Skeletal muscle satellite cell (primary cell): ENCODE data around the gene C13orf46.
"Not testable (repeated sequence)": the region's sequence is repeated elsewhere in the genome, so short reads cannot be mapped to it uniquely, and the experiment has no call there.

Experiments used
- H3K27me3 ChIP-seq: 2 replicates; pipeline ENCODE4 v1.7.0; 2013; ENCODE audit warnings: low read length; ENCODE audit not compliant: control insufficient read depth, insufficient read depth
- H3K36me3 ChIP-seq: 2 replicates; pipeline ENCODE4 v1.7.0; 2013; ENCODE audit warnings: mild to moderate bottlenecking, control low read depth, low read length; ENCODE audit not compliant: insufficient read depth
- H3K4me1 ChIP-seq: 2 replicates; pipeline ENCODE4 v1.7.0; 2013; ENCODE audit warnings: low read length; ENCODE audit not compliant: control insufficient read depth, insufficient read depth
- H3K4me2 ChIP-seq: 2 replicates; pipeline ENCODE4 v1.7.0; 2013; ENCODE audit warnings: mild to moderate bottlenecking, low read length
- H3K4me3 ChIP-seq: 2 replicates; pipeline ENCODE4 v1.7.0; 2013; ENCODE audit warnings: low read length
- H3K9ac ChIP-seq: 2 replicates; pipeline ENCODE4 v1.7.0; 2013; ENCODE audit warnings: mild to moderate bottlenecking, low read depth, low read length, moderate library complexity
- H3K9me3 ChIP-seq: replicated peaks from 2 replicates; pipeline ENCODE4 v1.7.0; 2013; ENCODE audit warnings: mild to moderate bottlenecking, control low read depth, low read length

Gene C13orf46

DNA sequence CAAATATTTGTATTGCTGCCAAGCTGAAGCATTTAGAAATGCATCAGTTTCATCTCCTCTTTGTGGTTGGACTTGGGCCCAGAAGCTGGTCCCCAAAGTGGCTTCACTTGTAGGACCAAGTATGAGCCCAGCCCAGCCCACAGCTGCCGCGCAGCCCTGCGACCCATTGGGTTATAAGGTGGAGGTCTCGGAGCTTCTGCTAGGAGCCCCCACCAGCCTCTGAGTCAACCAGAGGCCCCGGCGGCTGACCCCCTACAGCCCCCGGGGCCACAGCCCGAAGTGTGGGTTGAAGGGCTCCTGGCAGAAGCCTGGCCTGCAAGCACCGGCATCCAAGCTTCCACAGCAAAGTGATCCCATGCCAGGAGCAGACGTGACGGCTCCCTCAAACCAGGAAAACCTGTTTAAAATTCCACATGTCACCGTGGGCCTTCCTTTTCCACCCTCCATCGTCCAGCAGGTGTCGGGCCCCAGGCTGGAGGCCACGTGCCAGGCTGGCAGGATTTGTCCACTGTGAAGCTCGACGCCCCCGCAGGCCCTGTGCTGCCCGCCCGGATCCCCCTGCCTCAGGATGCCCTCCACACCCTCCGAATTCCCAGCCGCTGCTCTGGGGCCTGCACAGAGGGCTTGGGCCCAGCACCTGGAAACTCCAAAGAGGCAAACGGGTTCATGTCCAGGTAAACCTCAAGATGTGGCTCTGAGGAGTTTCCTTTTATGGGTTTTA, 54.7 kb downstream of the C13orf46 start:
- Histone ChIP-seq H3K9ac (no peak overlapping the region), H3K4me3 (no peak overlapping the region), H3K27me3 (no peaks in the 10 kb centered on the region), H3K36me3 (no peaks in the 10 kb centered on the region), H3K4me1 (peaks cover 4% of the 10 kb centered on the region), H3K4me2 (no peak overlapping the region), H3K9me3 (peaks cover 5% of the 10 kb centered on the region)

DNA sequence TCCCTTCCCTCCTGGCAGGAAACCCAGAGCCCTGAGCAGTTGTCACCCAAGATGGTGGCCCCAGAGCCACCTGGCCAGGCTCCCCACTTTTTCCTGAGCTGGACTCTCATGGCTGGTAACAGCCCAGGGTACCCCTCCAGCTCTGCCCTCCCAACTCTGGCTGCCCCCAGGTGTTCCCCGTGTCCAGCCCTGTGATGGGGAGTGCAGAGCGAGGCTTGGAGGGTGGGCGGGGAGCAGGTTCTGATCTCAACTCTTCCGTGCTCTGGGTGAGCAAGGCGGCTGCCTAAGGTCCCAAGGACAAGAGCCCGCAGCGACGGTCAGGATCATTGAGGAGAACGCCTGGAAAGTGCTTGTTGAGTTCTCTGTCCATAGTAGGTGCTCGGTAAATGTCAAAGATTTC, 55.3 kb downstream of the C13orf46 start:
- Histone ChIP-seq H3K9me3 (peaks cover 5% of the 10 kb centered on the region), H3K4me1 (peaks cover 8% of the 10 kb centered on the region), H3K36me3 (no peaks in the 10 kb centered on the region), H3K4me3 (no peak overlapping the region), H3K9ac (no peak overlapping the region), H3K4me2 (no peak overlapping the region), H3K27me3 (no peaks in the 10 kb centered on the region)

DNA sequence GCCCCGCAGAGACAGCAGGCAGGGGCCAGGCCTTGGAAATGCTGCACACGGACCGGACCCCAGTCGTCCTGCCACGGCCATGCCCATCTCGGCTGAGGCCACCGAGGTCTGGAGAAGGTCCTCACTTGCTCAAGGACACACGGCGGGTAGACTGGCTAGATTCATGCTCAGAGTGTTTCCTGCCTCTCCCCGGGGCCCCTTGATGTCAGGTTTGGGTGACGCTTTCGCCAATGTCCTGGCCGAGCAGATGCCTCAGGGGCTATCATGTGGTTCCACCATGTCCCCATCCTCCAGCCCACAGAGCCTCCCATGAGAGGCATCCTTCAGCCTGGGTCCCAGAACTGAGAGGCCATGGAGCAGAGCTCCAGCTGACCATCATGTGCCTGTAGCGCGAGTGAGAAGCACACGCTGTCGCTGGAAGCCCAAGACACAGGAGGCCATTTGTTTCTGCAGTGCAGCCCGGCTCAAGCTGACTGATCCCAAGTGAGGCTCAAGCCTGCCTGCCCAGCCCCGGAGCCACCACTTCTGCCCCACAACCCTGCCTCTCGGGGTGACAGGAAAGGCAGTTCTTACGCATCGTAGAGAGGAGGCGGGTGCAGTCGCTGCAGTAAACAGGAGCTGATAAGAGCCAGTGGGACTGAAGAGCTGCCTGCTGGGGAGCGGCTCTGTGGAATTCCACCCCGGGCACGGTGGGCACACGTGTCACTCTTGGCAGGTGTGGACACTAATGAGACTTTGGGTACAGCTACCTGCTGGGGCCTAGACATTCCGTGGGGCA, 56.1 kb downstream of the C13orf46 start:
- H3K4me2 ChIP-seq = no peak overlapping the region
- H3K9me3 ChIP-seq = peaks cover 5% of the 10 kb centered on the region
- no peak overlapping the region for H3K9ac ChIP-seq
- H3K4me3 ChIP-seq = no peak overlapping the region
- H3K27me3 ChIP-seq = no peaks in the 10 kb centered on the region
- no peaks in the 10 kb centered on the region for H3K36me3 ChIP-seq
- H3K4me1 ChIP-seq = peaks cover 8% of the 10 kb centered on the region

DNA sequence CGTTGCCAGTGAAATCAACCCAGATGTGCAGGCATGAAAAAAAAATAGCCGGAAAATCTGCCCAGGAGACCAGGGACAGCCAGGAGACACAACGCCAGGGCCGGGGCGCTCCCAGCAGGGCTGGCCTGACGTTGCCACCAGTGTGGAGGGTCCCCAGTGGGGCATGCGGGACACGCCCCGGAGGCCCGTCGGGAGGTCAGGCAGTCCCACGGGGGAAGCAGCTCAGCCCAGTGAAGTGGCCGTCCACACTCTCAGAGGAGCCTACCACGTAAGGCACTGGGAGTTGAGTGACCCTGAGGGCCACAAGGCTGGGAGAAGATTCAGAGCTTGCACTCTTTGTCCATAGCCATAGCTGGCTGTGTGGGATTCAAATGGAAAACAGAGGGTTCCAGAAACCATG, 56.8 kb downstream of the C13orf46 start:
- Histone ChIP-seq H3K4me3 (no peak overlapping the region), H3K9me3 (peaks cover 2% of the 10 kb centered on the region), H3K4me2 (no peak overlapping the region), H3K4me1 (peaks cover 8% of the 10 kb centered on the region), H3K36me3 (no peaks in the 10 kb centered on the region), H3K9ac (no peak overlapping the region), H3K27me3 (no peaks in the 10 kb centered on the region)

DNA sequence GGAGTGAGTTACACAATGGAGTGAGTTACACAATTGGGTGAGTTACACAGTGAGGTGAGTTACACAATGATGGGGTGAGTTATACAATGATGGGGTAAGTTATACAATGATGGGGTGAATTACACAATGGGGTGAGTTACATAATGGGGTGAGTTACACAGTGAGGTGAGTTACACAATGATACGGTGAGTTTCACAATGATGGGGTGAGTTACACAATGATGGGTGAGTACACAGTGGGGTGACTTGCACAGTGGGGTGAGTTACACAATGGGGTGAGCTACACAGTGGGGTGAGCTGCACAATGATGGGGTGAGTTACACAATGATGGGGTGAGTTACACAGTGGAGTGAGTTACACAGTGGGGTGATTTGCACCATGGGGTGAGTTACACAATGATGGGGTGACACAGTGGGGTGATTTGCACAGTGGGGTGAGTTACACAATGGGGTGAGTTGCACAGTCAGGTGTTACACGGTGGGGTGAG, 57.5 kb downstream of the C13orf46 start:
- Histone ChIP-seq H3K9ac (no peak overlapping the region), H3K4me3 (no peak overlapping the region), H3K4me1 (peaks cover 8% of the 10 kb centered on the region), H3K36me3 (no peaks in the 10 kb centered on the region), H3K9me3 (no peaks in the 10 kb centered on the region), H3K4me2 (no peak overlapping the region), H3K27me3 (no peaks in the 10 kb centered on the region)

DNA sequence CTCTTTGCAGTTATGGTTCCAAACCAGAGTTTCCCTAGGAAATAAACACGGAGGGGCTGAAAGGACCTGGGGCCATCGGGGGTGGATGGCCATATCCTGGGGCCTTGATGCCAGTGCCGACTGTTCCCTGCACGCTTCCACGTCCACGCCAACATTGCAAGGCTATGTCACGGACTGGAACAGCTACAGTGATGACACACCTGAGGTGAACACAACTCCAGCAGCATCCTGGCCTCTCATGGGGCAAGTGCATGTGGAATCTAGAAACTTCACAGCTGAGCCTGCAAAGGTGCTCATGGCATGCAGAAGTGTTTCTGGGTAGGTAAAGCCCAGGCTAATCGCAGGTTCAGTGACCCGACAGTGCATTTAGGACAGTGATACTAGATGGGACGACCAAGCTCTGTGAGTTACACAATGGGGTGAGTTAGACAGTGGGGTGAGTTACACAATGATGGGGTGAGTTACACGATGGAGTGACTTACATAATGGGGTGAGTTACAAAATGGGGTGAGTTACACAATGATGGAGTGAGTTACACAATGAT, 58.0 kb downstream of the C13orf46 start:
- Histone ChIP-seq H3K4me3 (no peak overlapping the region), H3K4me2 (no peak overlapping the region), H3K36me3 (no peaks in the 10 kb centered on the region), H3K4me1 (peaks cover 8% of the 10 kb centered on the region), H3K27me3 (no peaks in the 10 kb centered on the region), H3K9me3 (no peaks in the 10 kb centered on the region), H3K9ac (no peak overlapping the region)

DNA sequence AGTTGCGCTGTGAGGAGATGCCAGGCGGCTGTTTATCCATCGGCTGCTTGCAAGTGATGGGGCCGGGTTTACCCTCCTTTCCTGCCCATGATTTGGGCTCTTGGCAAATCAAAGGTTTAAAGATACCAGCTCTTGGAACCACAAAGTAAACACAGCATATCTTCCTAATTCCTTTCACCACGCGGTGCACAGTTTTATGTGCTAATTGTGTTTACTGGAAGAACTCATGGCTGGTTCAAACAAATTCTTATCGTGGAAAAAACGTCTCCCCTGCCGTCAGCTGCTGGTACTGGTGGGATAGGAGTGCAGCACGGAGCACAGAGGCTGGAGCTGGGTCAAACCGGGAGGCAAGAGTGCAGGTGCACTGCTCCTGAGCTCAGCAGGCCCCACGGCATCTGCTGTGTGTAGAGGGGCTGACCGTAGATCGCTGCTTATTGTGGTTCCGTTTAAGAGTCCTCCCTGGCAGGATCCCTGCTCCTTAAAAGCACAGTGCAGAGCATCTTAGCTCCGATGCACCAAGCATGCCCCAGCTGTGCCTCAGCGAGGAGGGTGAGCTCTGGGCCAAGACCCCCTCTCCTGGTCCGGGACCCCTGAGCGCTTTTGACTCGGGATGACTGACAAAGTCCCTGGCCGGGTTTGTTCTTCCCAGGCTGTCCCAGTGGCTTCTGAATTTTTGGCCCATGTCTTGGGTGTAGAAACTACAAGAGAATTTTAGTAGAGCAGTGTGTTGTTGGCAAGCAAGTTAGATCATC, 58.7 kb downstream of the C13orf46 start:
- no peak overlapping the region for H3K9ac ChIP-seq
- H3K9me3 ChIP-seq = no peaks in the 10 kb centered on the region
- H3K36me3 ChIP-seq = no peaks in the 10 kb centered on the region
- peaks cover 8% of the 10 kb centered on the region for H3K4me1 ChIP-seq
- H3K27me3 ChIP-seq = no peaks in the 10 kb centered on the region
- no peak overlapping the region for H3K4me3 ChIP-seq
- H3K4me2 ChIP-seq = no peak overlapping the region

DNA sequence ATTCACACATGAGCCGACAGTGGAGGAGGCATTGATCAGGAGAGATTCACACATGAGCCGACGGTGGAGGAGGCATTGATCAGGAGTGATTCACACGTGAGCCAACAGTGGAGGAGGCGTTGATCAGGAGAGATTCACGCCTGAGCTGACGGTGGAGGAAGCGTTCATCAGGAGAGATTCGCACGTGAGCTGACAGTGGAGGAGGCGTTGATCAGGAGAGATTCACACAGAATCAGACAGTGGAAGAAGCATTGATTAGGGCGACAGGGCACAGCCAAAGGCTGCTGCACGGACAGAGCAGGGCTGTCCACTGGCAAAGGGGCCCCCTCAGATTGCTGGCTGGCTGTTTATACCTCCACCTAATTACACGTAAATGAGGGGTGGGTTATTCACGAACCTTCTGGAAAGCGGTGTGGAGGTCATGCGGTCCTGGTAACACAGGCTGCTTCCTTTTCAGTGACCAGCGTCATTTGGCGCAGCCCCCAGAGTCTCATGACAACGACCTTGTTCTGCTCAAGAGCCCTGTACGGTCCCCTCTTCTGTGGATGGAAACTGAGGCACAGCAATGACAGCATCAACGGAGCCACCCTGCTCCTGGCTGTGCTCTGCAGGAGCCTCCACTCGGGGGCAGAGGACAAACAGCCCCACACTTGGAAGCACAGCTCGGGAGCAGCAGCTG, 59.4 kb downstream of the C13orf46 start:
- Histone ChIP-seq H3K36me3 (no peaks in the 10 kb centered on the region), H3K27me3 (no peaks in the 10 kb centered on the region), H3K4me1 (peaks cover 8% of the 10 kb centered on the region), H3K9ac (no peak overlapping the region), H3K4me2 (no peak overlapping the region), H3K9me3 (no peaks in the 10 kb centered on the region), H3K4me3 (no peak overlapping the region)

DNA sequence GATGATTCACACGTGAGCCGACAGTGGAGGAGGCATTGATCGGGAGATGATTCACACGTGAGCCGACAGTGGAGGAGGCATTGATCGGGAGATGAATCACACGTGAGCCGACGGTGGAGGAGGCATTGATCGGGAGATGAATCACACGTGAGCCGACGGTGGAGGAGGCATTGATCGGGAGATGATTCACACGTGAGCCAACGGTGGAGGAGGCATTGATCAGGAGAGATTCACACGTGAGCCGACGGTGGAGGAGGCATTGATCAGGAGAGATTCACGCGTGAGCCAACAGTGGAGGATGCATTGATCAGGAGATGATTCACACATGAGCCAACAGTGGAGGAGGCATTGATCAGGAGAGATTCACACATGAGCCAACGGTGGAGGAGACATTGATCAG, 60.0 kb downstream of the C13orf46 start:
- not testable (repeated sequence) for H3K4me2 ChIP-seq, H3K27me3 ChIP-seq, H3K4me3 ChIP-seq, H3K9ac ChIP-seq, H3K4me1 ChIP-seq, H3K36me3 ChIP-seq, H3K9me3 ChIP-seq

DNA sequence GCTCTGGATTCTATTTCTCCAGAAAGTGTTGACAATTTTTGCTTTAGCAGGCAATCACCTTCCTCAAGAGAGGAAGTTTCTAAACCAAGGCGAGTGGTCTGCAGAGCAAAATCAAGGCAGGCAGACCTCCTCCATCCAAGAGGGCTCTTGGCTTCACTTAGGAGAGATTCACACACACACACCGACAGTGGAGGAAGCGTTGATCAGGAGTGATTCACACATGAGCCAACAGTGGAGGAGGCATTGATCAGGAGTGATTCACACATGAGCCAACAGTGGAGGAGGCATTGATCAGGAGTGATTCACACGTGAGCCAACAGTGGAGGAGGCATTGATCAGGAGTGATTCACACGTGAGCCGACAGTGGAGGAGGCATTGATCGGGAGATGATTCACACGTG, 60.5 kb downstream of the C13orf46 start:
- not testable (repeated sequence) for H3K4me3 ChIP-seq, H3K4me1 ChIP-seq, H3K9me3 ChIP-seq, H3K4me2 ChIP-seq, H3K27me3 ChIP-seq, H3K9ac ChIP-seq, H3K36me3 ChIP-seq

DNA sequence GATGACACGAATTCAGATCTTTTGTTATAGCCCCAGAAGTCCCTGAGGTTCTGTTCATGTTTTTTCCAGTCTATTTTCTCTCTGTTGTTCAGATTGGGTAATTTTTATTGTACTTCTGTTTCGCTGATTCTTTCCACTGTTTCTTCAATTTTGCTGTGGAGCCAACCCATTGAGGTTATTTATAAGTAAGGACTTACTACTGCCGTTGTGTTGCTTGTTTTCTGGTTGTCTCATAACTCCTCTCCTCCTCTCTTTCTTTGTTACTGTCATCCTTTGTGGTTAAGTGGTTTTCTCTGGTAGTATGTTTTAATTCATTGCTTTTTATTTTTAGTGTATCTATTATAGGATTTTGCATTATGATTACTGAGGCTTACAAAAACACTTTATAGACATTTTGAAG, 61.3 kb downstream of the C13orf46 start:
- Histone ChIP-seq H3K4me2 (no peak overlapping the region), H3K4me3 (no peak overlapping the region), H3K4me1 (peaks cover 8% of the 10 kb centered on the region), H3K36me3 (no peaks in the 10 kb centered on the region), H3K9ac (no peak overlapping the region), H3K27me3 (no peaks in the 10 kb centered on the region), H3K9me3 (no peaks in the 10 kb centered on the region)
